Choroid plexus epithelial cell (primary cell): ENCODE data around the gene MCU.
A peak's percentile ranks its signal among the peaks of the same experiment; 100 is the strongest.

Source experiments
- DNase-seq: peaks from one replicate; pipeline ENCODE4 v3.0.0-alpha.2; 2010; ENCODE audit warnings: low read depth
- H3K4me3 ChIP-seq: 2 replicates; pipeline ENCODE4 v1.5.1; 2011; ENCODE audit warnings: low read depth, mild to moderate bottlenecking, control low read depth, low read length, moderate library complexity
- CTCF ChIP-seq: conservative IDR thresholded peaks from 2 replicates; pipeline ENCODE4 v1.5.1; 2011; ENCODE audit warnings: low read depth, mild to moderate bottlenecking, control low read depth, inconsistent platforms, low read length, moderate library complexity

The MCU gene

DNA sequence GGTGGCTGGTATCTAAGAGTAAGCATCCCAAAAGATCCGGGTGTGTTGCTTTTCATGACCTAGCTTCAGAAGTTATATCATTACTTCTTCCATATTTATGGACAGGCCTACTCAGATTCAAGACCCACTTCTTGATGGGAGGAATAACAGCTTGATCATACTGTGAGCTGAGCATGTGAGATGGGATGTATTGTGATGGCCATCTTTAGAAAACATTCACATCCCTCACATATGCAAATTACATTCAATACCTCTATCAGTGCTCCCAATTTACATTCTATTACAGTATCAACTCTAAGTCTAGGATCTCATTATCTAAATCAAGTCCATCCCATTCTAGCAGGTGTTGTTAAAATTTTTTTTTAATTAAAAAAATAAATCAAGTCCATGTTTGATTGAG lies 101.8 kb downstream of the MCU start:
- no peak for TF ChIP-seq CTCF
- H3K4me3 ChIP-seq, result no peak overlapping the region
- DNase-seq, result no peak

GRCh38 chr10:72794260-72794659 lies 102.3 kb downstream of the MCU start:
- DNase-seq, result peak; percentile 32
- TF ChIP-seq CTCF, result no peak
- H3K4me3 ChIP-seq, result no peak overlapping the region

DNA sequence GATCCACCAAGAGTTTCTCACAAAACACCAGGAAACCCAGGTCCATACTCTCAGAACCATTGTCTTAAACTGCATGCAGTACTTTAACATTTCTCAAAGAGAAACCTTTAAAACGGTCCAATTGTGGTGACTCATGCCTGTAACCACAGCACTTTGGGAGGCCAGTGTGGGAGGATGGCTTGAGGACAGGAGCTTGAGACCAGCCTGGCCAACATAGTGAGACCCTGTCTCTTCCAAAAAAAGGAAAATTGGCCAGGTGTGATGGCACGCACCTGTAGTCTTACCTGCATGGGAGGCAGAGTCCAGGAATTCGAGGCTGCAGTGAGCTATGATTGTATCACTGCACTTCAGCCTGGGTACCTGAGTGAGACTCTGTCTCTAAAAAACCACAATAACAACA lies 104.1 kb downstream of the MCU start:
- TF ChIP-seq CTCF, result no peak
- DNase-seq, result peak; percentile 26
- no peak overlapping the region for H3K4me3 ChIP-seq

GRCh38 chr10:72796538-72796937 lies 104.6 kb downstream of the MCU start:
- TF ChIP-seq CTCF, result no peak
- no peak overlapping the region for H3K4me3 ChIP-seq
- no peak for DNase-seq

- peak; percentile 26 for DNase-seq
- no peak overlapping the region for H3K4me3 ChIP-seq
- TF ChIP-seq CTCF, result no peak
Measured at GRCh38 chr10:72800000-72800740, 108.2 kb downstream of the MCU start.

- TF ChIP-seq CTCF, result no peak
- no peak overlapping the region for H3K4me3 ChIP-seq
- DNase-seq, result no peak
Measured at GRCh38 chr10:72800741-72801092, 108.8 kb downstream of the MCU start.

DNA sequence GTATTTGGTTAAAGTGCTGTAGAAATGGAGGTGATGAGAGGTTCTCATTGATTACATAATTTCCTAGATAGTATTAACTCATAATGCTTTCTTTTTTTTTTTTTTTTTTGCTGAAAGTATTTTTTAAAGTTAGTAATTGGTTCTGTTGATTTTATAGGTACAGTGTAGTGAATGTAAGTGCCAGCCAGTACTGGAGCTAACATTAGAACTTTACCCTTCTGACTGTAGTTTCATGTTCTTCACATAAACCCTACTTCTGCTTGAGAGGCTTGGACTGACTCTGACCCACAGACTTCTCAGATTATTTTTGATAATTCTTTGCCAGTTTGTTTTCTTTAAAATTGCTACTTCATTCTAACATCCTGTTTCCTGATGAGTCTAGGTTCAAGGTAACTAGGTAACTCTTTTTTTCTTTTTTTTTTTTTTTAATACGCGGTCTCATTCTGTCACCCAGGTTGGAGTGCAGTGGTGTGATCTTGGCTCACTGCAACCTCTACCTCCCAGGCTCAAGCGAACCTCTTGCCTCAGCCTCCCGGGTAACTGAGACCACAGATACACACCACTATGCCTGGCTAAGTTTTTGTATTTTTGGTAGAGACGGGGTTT lies 109.4 kb downstream of the MCU start:
- DNase-seq, result no peak
- no peak for TF ChIP-seq CTCF
- no peak overlapping the region for H3K4me3 ChIP-seq
